ENCODE measurements around the gene KCNMA1. TPM values are rescaled to one million over a fixed set of nuclear protein-coding genes. Genes with fewer than 3 reads are reported as not detected.
A peak's percentile ranks its signal among the peaks of the same experiment; 100 is the strongest.

Gene KCNMA1
- total and polyA plus RNA-seq, 10 of the 15 experiments (the other 5 are each of a cell fraction or from before 2014, with no cell fraction given) = 8.5 to 77.0 (median 21.3) TPM

DNA sequence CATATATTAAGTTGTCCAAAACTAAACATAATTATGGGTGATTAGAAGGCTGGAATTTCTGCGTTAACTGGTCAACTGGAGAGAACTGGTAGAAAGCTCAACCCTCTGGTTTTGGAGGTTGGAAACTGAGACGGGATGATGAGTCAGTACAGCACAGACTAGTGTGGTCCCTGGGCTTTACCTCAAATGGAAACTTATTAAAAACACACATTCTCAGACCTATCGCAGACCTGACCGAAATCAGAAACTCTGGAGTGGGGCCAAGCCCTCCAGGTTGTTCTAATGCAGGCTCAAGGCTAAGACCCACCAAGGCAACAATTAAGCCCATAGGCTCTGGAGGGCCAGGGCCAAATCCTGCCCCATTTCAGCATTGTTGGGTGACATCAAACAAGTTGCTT is 136.9 kb downstream of the KCNMA1 start (continued):
- TF ChIP-seq, protein P1, sequence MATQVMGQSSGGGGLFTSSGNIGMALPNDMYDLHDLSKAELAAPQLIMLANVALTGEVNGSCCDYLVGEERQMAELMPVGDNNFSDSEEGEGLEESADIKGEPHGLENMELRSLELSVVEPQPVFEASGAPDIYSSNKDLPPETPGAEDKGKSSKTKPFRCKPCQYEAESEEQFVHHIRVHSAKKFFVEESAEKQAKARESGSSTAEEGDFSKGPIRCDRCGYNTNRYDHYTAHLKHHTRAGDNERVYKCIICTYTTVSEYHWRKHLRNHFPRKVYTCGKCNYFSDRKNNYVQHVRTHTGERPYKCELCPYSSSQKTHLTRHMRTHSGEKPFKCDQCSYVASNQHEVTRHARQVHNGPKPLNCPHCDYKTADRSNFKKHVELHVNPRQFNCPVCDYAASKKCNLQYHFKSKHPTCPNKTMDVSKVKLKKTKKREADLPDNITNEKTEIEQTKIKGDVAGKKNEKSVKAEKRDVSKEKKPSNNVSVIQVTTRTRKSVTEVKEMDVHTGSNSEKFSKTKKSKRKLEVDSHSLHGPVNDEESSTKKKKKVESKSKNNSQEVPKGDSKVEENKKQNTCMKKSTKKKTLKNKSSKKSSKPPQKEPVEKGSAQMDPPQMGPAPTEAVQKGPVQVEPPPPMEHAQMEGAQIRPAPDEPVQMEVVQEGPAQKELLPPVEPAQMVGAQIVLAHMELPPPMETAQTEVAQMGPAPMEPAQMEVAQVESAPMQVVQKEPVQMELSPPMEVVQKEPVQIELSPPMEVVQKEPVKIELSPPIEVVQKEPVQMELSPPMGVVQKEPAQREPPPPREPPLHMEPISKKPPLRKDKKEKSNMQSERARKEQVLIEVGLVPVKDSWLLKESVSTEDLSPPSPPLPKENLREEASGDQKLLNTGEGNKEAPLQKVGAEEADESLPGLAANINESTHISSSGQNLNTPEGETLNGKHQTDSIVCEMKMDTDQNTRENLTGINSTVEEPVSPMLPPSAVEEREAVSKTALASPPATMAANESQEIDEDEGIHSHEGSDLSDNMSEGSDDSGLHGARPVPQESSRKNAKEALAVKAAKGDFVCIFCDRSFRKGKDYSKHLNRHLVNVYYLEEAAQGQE (IDR thresholded peaks at IDR 0.05; ENCODE audit: low read depth, low read length) = no peak
- TF ChIP-seq, protein P2, sequence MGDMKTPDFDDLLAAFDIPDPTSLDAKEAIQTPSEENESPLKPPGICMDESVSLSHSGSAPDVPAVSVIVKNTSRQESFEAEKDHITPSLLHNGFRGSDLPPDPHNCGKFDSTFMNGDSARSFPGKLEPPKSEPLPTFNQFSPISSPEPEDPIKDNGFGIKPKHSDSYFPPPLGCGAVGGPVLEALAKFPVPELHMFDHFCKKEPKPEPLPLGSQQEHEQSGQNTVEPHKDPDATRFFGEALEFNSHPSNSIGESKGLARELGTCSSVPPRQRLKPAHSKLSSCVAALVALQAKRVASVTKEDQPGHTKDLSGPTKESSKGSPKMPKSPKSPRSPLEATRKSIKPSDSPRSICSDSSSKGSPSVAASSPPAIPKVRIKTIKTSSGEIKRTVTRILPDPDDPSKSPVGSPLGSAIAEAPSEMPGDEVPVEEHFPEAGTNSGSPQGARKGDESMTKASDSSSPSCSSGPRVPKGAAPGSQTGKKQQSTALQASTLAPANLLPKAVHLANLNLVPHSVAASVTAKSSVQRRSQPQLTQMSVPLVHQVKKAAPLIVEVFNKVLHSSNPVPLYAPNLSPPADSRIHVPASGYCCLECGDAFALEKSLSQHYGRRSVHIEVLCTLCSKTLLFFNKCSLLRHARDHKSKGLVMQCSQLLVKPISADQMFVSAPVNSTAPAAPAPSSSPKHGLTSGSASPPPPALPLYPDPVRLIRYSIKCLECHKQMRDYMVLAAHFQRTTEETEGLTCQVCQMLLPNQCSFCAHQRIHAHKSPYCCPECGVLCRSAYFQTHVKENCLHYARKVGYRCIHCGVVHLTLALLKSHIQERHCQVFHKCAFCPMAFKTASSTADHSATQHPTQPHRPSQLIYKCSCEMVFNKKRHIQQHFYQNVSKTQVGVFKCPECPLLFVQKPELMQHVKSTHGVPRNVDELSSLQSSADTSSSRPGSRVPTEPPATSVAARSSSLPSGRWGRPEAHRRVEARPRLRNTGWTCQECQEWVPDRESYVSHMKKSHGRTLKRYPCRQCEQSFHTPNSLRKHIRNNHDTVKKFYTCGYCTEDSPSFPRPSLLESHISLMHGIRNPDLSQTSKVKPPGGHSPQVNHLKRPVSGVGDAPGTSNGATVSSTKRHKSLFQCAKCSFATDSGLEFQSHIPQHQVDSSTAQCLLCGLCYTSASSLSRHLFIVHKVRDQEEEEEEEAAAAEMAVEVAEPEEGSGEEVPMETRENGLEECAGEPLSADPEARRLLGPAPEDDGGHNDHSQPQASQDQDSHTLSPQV (IDR thresholded peaks at IDR 0.05) = no peak
- no peak for TF ChIP-seq CBX3 (IDR thresholded peaks at IDR 0.05; ENCODE audit: borderline replicate concordance, low read depth)
- no peak for TF ChIP-seq PAX8 (IDR thresholded peaks at IDR 0.05)
- peak; percentile 59 to 71; a peak in 2 of 4 replicates for TF ChIP-seq EP300 (IDR thresholded peaks at IDR 0.05; ENCODE audit: borderline replicate concordance in 1 of 2, control insufficient read depth in 1 of 2, low read depth in 2 of 2, low read length in 2 of 2)
- peak; percentile 64 to 73; a peak in 2 of 4 replicates for TF ChIP-seq IKZF2 (IDR thresholded peaks at IDR 0.05)
- TF ChIP-seq FOXM1 (IDR thresholded peaks at IDR 0.05; ENCODE audit: low read depth, low read length) = peak; percentile 59; the same call in 1 of the 2 replicates
- TF ChIP-seq NFYA (IDR thresholded peaks at IDR 0.05; ENCODE audit: borderline replicate concordance, low read depth, low read length) = no peak
- no peak for TF ChIP-seq MYC (IDR thresholded peaks at IDR 0.05; ENCODE audit: insufficient read depth, insufficient read length, insufficient replicate concordance, low read length, severe bottlenecking)
- TF ChIP-seq, protein P3, sequence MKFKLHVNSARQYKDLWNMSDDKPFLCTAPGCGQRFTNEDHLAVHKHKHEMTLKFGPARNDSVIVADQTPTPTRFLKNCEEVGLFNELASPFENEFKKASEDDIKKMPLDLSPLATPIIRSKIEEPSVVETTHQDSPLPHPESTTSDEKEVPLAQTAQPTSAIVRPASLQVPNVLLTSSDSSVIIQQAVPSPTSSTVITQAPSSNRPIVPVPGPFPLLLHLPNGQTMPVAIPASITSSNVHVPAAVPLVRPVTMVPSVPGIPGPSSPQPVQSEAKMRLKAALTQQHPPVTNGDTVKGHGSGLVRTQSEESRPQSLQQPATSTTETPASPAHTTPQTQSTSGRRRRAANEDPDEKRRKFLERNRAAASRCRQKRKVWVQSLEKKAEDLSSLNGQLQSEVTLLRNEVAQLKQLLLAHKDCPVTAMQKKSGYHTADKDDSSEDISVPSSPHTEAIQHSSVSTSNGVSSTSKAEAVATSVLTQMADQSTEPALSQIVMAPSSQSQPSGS (IDR thresholded peaks at IDR 0.05; ENCODE audit: low read length) = no peak
- no peak for TF ChIP-seq NR2C1 (IDR thresholded peaks at IDR 0.05)
- TF ChIP-seq PAX5 (IDR thresholded peaks at IDR 0.05; ENCODE audit: borderline replicate concordance, low read depth, low read length) = no peak
- TF ChIP-seq, protein P4, sequence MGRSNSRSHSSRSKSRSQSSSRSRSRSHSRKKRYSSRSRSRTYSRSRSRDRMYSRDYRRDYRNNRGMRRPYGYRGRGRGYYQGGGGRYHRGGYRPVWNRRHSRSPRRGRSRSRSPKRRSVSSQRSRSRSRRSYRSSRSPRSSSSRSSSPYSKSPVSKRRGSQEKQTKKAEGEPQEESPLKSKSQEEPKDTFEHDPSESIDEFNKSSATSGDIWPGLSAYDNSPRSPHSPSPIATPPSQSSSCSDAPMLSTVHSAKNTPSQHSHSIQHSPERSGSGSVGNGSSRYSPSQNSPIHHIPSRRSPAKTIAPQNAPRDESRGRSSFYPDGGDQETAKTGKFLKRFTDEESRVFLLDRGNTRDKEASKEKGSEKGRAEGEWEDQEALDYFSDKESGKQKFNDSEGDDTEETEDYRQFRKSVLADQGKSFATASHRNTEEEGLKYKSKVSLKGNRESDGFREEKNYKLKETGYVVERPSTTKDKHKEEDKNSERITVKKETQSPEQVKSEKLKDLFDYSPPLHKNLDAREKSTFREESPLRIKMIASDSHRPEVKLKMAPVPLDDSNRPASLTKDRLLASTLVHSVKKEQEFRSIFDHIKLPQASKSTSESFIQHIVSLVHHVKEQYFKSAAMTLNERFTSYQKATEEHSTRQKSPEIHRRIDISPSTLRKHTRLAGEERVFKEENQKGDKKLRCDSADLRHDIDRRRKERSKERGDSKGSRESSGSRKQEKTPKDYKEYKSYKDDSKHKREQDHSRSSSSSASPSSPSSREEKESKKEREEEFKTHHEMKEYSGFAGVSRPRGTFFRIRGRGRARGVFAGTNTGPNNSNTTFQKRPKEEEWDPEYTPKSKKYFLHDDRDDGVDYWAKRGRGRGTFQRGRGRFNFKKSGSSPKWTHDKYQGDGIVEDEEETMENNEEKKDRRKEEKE (IDR thresholded peaks at IDR 0.05) = no peak
- TF ChIP-seq, protein P5, sequence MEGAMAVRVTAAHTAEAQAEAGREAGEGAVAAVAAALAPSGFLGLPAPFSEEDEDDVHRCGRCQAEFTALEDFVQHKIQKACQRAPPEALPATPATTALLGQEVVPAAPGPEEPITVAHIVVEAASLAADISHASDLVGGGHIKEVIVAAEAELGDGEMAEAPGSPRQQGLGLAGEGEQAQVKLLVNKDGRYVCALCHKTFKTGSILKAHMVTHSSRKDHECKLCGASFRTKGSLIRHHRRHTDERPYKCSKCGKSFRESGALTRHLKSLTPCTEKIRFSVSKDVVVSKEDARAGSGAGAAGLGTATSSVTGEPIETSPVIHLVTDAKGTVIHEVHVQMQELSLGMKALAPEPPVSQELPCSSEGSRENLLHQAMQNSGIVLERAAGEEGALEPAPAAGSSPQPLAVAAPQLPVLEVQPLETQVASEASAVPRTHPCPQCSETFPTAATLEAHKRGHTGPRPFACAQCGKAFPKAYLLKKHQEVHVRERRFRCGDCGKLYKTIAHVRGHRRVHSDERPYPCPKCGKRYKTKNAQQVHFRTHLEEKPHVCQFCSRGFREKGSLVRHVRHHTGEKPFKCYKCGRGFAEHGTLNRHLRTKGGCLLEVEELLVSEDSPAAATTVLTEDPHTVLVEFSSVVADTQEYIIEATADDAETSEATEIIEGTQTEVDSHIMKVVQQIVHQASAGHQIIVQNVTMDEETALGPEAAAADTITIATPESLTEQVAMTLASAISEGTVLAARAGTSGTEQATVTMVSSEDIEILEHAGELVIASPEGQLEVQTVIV (IDR thresholded peaks at IDR 0.05; ENCODE audit: borderline replicate concordance, partially characterized antibody) = no peak
